K562 (cell line): Measurements from ENCODE around the gene IL17RC. TPM values are rescaled to one million over a fixed set of nuclear protein-coding genes. Genes with fewer than 3 reads are reported as not detected.

Experiments used
- BDP1 ChIP-seq: IDR thresholded peaks from 3 replicates; pipeline ENCODE4 v1.6.1; 2011; ENCODE audit not compliant: insufficient read length, insufficient read depth
- CEBPG ChIP-seq, 3 experiments: fragments of 200-800 bp in 1 of 3; sonication (Bioruptor generic) in 1 of 3; sonication (generic) in 1 of 3; formaldehyde crosslinking in 1 of 3; IDR thresholded peaks in 2 of 3; conservative IDR thresholded peaks in 1 of 3; 2 replicates each; pipeline versions ENCODE4 v1.6.1 to v1.8.0; 2016 to 2022; ENCODE audit warnings: missing compliant biosample characterization in 2 of 3, missing genetic modification characterization in 2 of 3, mild to moderate bottlenecking in 1 of 3, missing genetic modification reagents in 1 of 3
- CXXC5 ChIP-seq: fragments of 250-450 bp; sonication (Bioruptor Pico); IDR thresholded peaks from 2 replicates; pipeline ENCODE4 v1.8.0; 2022; ENCODE audit warnings: inconsistent platforms, mild to moderate bottlenecking, moderate library complexity
- FOXA3 ChIP-seq, 2 experiments: fragments of 450-650 bp in 1 of 2; sonication (generic) in 1 of 2; formaldehyde crosslinking; IDR thresholded peaks in 1 of 2; conservative IDR thresholded peaks in 1 of 2; 2 replicates each; pipeline versions ENCODE4 v1.4.0 to v1.8.0; 2020 to 2022; ENCODE audit warnings: mild to moderate bottlenecking in 2 of 2, missing genetic modification reagents in 1 of 2
- GTF2A2 ChIP-seq: IDR thresholded peaks from 2 replicates; pipeline ENCODE4 v1.6.1; 2016; ENCODE audit warnings: mild to moderate bottlenecking, missing genetic modification characterization, missing compliant biosample characterization
- IRF1 ChIP-seq: sonication (generic); formaldehyde crosslinking; IDR thresholded peaks from 2 replicates; pipeline ENCODE4 v1.8.0; 2022; ENCODE audit warnings: missing genetic modification reagents, mild to moderate bottlenecking, borderline replicate concordance
- KDM5B ChIP-seq: fragments of 200-600 bp; sonication (generic); IDR thresholded peaks from 2 replicates; pipeline ENCODE4 v1.6.1; 2012; ENCODE audit warnings: low read depth, mild to moderate bottlenecking, moderate library complexity, low read length, control low read depth, inconsistent platforms; ENCODE audit not compliant: insufficient replicate concordance
- MCM2 ChIP-seq: fragments of 450-650 bp; IDR thresholded peaks from 2 replicates; pipeline ENCODE4 v1.6.1; 2017; ENCODE audit warnings: low read depth, mild to moderate bottlenecking
- MNT ChIP-seq, 2 experiments: fragments of 450-650 bp; conservative IDR thresholded peaks; 2 replicates each; pipeline ENCODE4 v1.6.1; 2017; ENCODE audit warnings: mild to moderate bottlenecking in 2 of 2, moderate library complexity in 2 of 2
- NCOA1 ChIP-seq: fragments of 450-650 bp; IDR thresholded peaks from 2 replicates; pipeline ENCODE4 v1.6.1; 2016; ENCODE audit warnings: low read depth
- PHF8 ChIP-seq: fragments of 200-600 bp; sonication (generic); IDR thresholded peaks from 2 replicates; pipeline ENCODE4 v1.6.1; 2012; ENCODE audit warnings: mixed run types, mild to moderate bottlenecking, inconsistent platforms, low read length, moderate library complexity, borderline replicate concordance
- RAD21 ChIP-seq, 2 experiments: fragments of 250-450 bp in 1 of 2; fragments of 450-650 bp in 1 of 2; sonication (Bioruptor Pico) in 1 of 2; formaldehyde crosslinking in 1 of 2; IDR thresholded peaks in 1 of 2; conservative IDR thresholded peaks in 1 of 2; 2 replicates each; pipeline versions ENCODE4 v1.4.0 to v1.8.0; 2020 to 2022; ENCODE audit warnings: mild to moderate bottlenecking in 2 of 2, moderate library complexity in 1 of 2
- TCF3 ChIP-seq: sonication (generic); formaldehyde crosslinking; IDR thresholded peaks from 2 replicates; pipeline ENCODE4 v1.4.0; 2020; ENCODE audit warnings: mild to moderate bottlenecking, missing genetic modification reagents
- TFAM ChIP-seq: fragments of 250-450 bp; sonication (Bioruptor Pico); conservative IDR thresholded peaks from 2 replicates; pipeline ENCODE4 v1.5.0; 2021; ENCODE audit warnings: mild to moderate bottlenecking, moderate library complexity
- ZBED1 ChIP-seq: IDR thresholded peaks from 2 replicates; pipeline ENCODE4 v1.6.1; 2014
- ZNF121 ChIP-seq: sonication (generic); formaldehyde crosslinking; conservative IDR thresholded peaks from 2 replicates; pipeline ENCODE4 v1.8.0; 2022; ENCODE audit warnings: missing genetic modification reagents
- polyA plus RNA-seq, 8 experiments: library from polyadenylated mRNA; depleted of rRNA in 4 of 8; stranded (reverse) in 5 of 8; unstranded in 3 of 8; fragments of >200 nt; fragmentation: Nextera tagmentation in 2 of 8; fragmentation: Illumina TruSeq in 1 of 8; extraction: Ambion mirVana in 2 of 8; extraction: Trizol in 1 of 8; gene quantifications; 2 replicates each; pipeline versions ENCODE4 v1.2.1 to v1.2.3, GENCODE V29; 2011 to 2014; ENCODE audit warnings: inconsistent platforms in 1 of 8, missing spikeins in 1 of 8
- total RNA-seq, 7 experiments: library from RNA; depleted of rRNA in 6 of 7; stranded (reverse); fragments of >200 nt in 6 of 7; fragmentation: Illumina TruSeq in 2 of 7; extraction: Trizol in 2 of 7; gene quantifications; 2 replicates each; pipeline versions ENCODE4 v1.2.1 to v1.2.3, GENCODE V29; 2011 to 2021; ENCODE audit warnings: low replicate concordance in 1 of 7
- TF ChIP-seq, protein P1 (sequence below): sonication (generic); formaldehyde crosslinking; IDR thresholded peaks from 2 replicates; pipeline ENCODE4 v1.8.0; 2022; ENCODE audit warnings: mild to moderate bottlenecking, missing genetic modification reagents, borderline replicate concordance
- TF ChIP-seq, protein P2 (sequence below): fragments of 450-650 bp; IDR thresholded peaks from 2 replicates; pipeline ENCODE4 v1.6.1; 2014; ENCODE audit warnings: low read depth, mild to moderate bottlenecking, moderate library complexity, borderline replicate concordance

Gene IL17RC
- total and polyA plus RNA-seq, 9 of the 15 experiments (the other 6 are each of a cell fraction or from before 2014, with no cell fraction given) = 0.15 to 11.4 (median 7.1) TPM; not detected in 1

- TF ChIP-seq IRF1 (CRISPR knock-in tag) (no peak), CXXC5 (peak; percentile 35; the same call in 1 of the 2 replicates), CEBPG (CRISPR knock-in tag; IDR thresholded peaks at IDR 0.05) (no peak), CEBPG (tag; conservative IDR thresholded peaks at IDR 0.05 in 1 of 2, IDR thresholded peaks at IDR 0.05 in 1 of 2) (no peak), MNT (conservative IDR thresholded peaks at IDR 0.05) (peak in 1 of 2 experiments; percentile 41; a peak in 1 of 4 replicates), TCF3 (CRISPR knock-in tag) (no peak), MCM2 (no peak), TFAM (CRISPR knock-in tag) (no peak), FOXA3 (CRISPR knock-in tag; conservative IDR thresholded peaks at IDR 0.05 in 1 of 2, IDR thresholded peaks at IDR 0.05 in 1 of 2) (no peak), BDP1 (no peak), ZBED1 (no peak), PHF8 (peak; percentile 72; the same call in 1 of the 2 replicates), ZNF121 (CRISPR knock-in tag) (no peak), NCOA1 (no peak), GTF2A2 (tag) (no peak), KDM5B (peak; percentile 57), RAD21 (CRISPR knock-in tag; conservative IDR thresholded peaks at IDR 0.05 in 1 of 2, IDR thresholded peaks at IDR 0.05 in 1 of 2) (peak in 1 of 2 experiments; percentile 18; a peak in 2 of 4 replicates)
- TF ChIP-seq, protein P1, sequence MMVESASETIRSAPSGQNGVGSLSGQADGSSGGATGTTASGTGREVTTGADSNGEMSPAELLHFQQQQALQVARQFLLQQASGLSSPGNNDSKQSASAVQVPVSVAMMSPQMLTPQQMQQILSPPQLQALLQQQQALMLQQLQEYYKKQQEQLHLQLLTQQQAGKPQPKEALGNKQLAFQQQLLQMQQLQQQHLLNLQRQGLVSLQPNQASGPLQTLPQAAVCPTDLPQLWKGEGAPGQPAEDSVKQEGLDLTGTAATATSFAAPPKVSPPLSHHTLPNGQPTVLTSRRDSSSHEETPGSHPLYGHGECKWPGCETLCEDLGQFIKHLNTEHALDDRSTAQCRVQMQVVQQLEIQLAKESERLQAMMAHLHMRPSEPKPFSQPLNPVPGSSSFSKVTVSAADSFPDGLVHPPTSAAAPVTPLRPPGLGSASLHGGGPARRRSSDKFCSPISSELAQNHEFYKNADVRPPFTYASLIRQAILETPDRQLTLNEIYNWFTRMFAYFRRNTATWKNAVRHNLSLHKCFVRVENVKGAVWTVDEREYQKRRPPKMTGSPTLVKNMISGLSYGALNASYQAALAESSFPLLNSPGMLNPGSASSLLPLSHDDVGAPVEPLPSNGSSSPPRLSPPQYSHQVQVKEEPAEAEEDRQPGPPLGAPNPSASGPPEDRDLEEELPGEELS (CRISPR knock-in tag) = no peak
- TF ChIP-seq, protein P2, sequence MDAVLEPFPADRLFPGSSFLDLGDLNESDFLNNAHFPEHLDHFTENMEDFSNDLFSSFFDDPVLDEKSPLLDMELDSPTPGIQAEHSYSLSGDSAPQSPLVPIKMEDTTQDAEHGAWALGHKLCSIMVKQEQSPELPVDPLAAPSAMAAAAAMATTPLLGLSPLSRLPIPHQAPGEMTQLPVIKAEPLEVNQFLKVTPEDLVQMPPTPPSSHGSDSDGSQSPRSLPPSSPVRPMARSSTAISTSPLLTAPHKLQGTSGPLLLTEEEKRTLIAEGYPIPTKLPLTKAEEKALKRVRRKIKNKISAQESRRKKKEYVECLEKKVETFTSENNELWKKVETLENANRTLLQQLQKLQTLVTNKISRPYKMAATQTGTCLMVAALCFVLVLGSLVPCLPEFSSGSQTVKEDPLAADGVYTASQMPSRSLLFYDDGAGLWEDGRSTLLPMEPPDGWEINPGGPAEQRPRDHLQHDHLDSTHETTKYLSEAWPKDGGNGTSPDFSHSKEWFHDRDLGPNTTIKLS = no peak
These were observed at the start of gene IL17RC (continued) for GRCh38 chr3:9916734-9917680.
